HFFc6 (cell line): ENCODE data around the gene NPW. TPM values are rescaled to one million over a fixed set of nuclear protein-coding genes. Genes with fewer than 3 reads are reported as not detected.

Source experiments
- DNase-seq: peaks from one replicate; pipeline ENCODE4 v3.0.0-alpha.2; 2018
- H3K27ac Mint-ChIP-seq: 2 replicates; pipeline ENCODE4 v1.8.0; 2020; ENCODE audit warnings: mild to moderate bottlenecking, mixed read lengths
- H3K27me3 Mint-ChIP-seq: 2 replicates; pipeline ENCODE4 v1.8.0; 2021; ENCODE audit warnings: mild to moderate bottlenecking, moderate library complexity, mixed read lengths; ENCODE audit not compliant: insufficient read depth
- H3K36me3 Mint-ChIP-seq: 2 replicates; pipeline ENCODE4 v1.8.0; 2021; ENCODE audit warnings: low read depth, mixed read lengths
- H3K4me1 Mint-ChIP-seq: 2 replicates; pipeline ENCODE4 v1.8.0; 2020; ENCODE audit warnings: low read depth, mixed read lengths
- H3K4me3 Mint-ChIP-seq: 2 replicates; pipeline ENCODE4 v1.8.0; 2020; ENCODE audit warnings: mild to moderate bottlenecking, moderate library complexity, mixed read lengths
- H3K9me3 Mint-ChIP-seq: 2 replicates; pipeline ENCODE4 v1.8.0; 2020; ENCODE audit warnings: mild to moderate bottlenecking, mixed read lengths
- total RNA-seq, 6 experiments: library from RNA; stranded (reverse); fragmentation: NEBNext Ultra II Directional; extraction: Animal tissue kit (Norgen Biotek cat#: 25700); gene quantifications; 2 replicates in 1 of 6; 3 replicates in 5 of 6; pipeline ENCODE4 v1.2.3, GENCODE V29; 2021
- TF ChIP-seq, protein P1 (sequence below): fragments of 200-600 bp; sonication (generic); IDR thresholded peaks from 2 replicates; pipeline ENCODE4 v1.5.0; 2021; ENCODE audit warnings: antibody characterized with exemption, mild to moderate bottlenecking

NPW gene
- total RNA-seq, 6 experiments from 2014 or later = 0.57 to 2.1 (median 1.4) TPM

DNA sequence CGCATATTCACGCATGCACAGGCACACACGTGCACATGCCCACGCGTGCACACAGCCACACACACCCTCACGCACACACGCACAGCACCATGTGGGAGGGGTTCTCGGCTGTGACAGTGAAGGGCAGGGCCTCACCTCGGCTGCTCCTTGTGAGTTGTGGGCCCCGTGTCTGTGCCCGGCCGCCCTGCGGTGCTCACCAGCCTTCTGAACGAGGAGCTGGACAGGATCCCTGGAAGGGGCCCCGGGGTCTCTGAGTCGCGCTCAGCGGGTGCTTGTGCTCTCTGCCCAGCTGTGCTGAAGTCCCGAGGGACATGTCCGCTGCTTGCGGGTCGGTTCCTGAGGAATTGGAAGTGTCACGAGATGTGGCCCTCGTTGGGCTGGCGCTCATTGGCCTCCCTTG lies 44.3 kb downstream of the NPW start:
- H3K4me1 Mint-ChIP-seq = no peaks in the 10 kb centered on the region

GRCh38 chr16:2064368-2064945 lies 44.9 kb downstream of the NPW start:
- no peaks in the 10 kb centered on the region for H3K4me1 Mint-ChIP-seq
- TF ChIP-seq, protein P1, sequence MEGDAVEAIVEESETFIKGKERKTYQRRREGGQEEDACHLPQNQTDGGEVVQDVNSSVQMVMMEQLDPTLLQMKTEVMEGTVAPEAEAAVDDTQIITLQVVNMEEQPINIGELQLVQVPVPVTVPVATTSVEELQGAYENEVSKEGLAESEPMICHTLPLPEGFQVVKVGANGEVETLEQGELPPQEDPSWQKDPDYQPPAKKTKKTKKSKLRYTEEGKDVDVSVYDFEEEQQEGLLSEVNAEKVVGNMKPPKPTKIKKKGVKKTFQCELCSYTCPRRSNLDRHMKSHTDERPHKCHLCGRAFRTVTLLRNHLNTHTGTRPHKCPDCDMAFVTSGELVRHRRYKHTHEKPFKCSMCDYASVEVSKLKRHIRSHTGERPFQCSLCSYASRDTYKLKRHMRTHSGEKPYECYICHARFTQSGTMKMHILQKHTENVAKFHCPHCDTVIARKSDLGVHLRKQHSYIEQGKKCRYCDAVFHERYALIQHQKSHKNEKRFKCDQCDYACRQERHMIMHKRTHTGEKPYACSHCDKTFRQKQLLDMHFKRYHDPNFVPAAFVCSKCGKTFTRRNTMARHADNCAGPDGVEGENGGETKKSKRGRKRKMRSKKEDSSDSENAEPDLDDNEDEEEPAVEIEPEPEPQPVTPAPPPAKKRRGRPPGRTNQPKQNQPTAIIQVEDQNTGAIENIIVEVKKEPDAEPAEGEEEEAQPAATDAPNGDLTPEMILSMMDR = no peak
- DNase-seq = no peak
- H3K36me3 Mint-ChIP-seq = peaks cover 13% of the 10 kb centered on the region
- no peak overlapping the region for H3K4me3 Mint-ChIP-seq
- H3K27me3 Mint-ChIP-seq = peaks cover 3% of the 10 kb centered on the region
- H3K27ac Mint-ChIP-seq = no peak overlapping the region
- no peaks in the 10 kb centered on the region for H3K9me3 Mint-ChIP-seq

More for the DNA sequence above, 44.3 kb downstream of the NPW start:
- TF ChIP-seq, protein P1 = no peak
- DNase-seq = no peak
- H3K36me3 Mint-ChIP-seq = peaks cover 12% of the 10 kb centered on the region
- no peak overlapping the region for H3K27ac Mint-ChIP-seq
- H3K4me3 Mint-ChIP-seq = no peak overlapping the region
- H3K9me3 Mint-ChIP-seq = no peaks in the 10 kb centered on the region
- H3K27me3 Mint-ChIP-seq = peaks cover 3% of the 10 kb centered on the region

GRCh38 chr16:2066139-2066538 lies 46.6 kb downstream of the NPW start:
- H3K27me3 Mint-ChIP-seq = peaks cover 3% of the 10 kb centered on the region
- peaks cover 18% of the 10 kb centered on the region for H3K36me3 Mint-ChIP-seq
- no peak overlapping the region for H3K27ac Mint-ChIP-seq
- no peak for DNase-seq
- H3K4me1 Mint-ChIP-seq = no peaks in the 10 kb centered on the region
- TF ChIP-seq, protein P1 = no peak
- no peaks in the 10 kb centered on the region for H3K9me3 Mint-ChIP-seq
- H3K4me3 Mint-ChIP-seq = no peak overlapping the region

Other genes starting within 250 kb of the NPW start
- 10 to 100 TPM; 28.2 to 61.0 (median 31.3) TPM for gene NME3, start 248.2 kb upstream of the NPW start, total RNA-seq
- 10 to 100 TPM; 11.4 to 16.1 (median 12.3) TPM for gene EME2, start 247.0 kb upstream of the NPW start, total RNA-seq
- gene MRPS34, start 246.7 kb upstream of the NPW start, total RNA-seq = 100 to 1,000 TPM; 122 to 161 (median 132) TPM
- 10 to 100 TPM; 12.3 to 15.8 (median 13.9) TPM for gene SPSB3, start 237.2 kb upstream of the NPW start, total RNA-seq
- 10 to 100 TPM; 41.5 to 53.8 (median 43.5) TPM for gene NUBP2, start 236.8 kb upstream of the NPW start, total RNA-seq
- not detected for gene IGFALS, start 226.1 kb upstream of the NPW start, total RNA-seq
- gene HAGH, start 193.0 kb upstream of the NPW start, total RNA-seq = 10 to 100 TPM; 34.2 to 55.3 (median 38.7) TPM
- 10 to 100 TPM; 29.4 to 40.7 (median 31.2) TPM for gene FAHD1, start 192.6 kb upstream of the NPW start, total RNA-seq
- not detected for gene MEIOB, start 147.6 kb upstream of the NPW start, total RNA-seq
- gene HS3ST6, start 101.4 kb upstream of the NPW start, total RNA-seq = not detected
- 10 to 100 TPM; 21.0 to 27.4 (median 22.7) TPM for gene MSRB1, start 76.6 kb upstream of the NPW start, total RNA-seq
- gene RPL3L, start 65.1 kb upstream of the NPW start, total RNA-seq = not detected
- gene NDUFB10, start 60.2 kb upstream of the NPW start, total RNA-seq = 100 to 1,000 TPM; 146 to 190 (median 173) TPM
- 1,000 to 10,000 TPM; 2,281 to 2,831 (median 2,477) TPM for gene RPS2, start 55.0 kb upstream of the NPW start, total RNA-seq
- gene RNF151, start 52.9 kb upstream of the NPW start, total RNA-seq = not detected
- gene TBL3, start 47.7 kb upstream of the NPW start, total RNA-seq = 10 to 100 TPM; 42.4 to 47.3 (median 44.1) TPM
- gene NOXO1, start 38.3 kb upstream of the NPW start, total RNA-seq = under 1 TPM in 3 of 6 experiments, not detected in 3; 0.28 to 0.46 (median 0.45) TPM
- 10 to 100 TPM; 28.8 to 45.5 (median 40.2) TPM for gene GFER, start 35.6 kb upstream of the NPW start, total RNA-seq
- 1 to 10 TPM in 5 of 6 experiments, under 1 TPM in 1; 0.96 to 1.4 (median 1.2) TPM for gene SYNGR3, start 29.8 kb upstream of the NPW start, total RNA-seq
- gene ZNF598, start 10.0 kb upstream of the NPW start, total RNA-seq = 10 to 100 TPM; 37.1 to 48.1 (median 40.7) TPM
- gene NHERF2, start 7.1 kb downstream of the NPW start, total RNA-seq = 100 to 1,000 TPM; 140 to 177 (median 152) TPM
- 10 to 100 TPM; 23.7 to 31.5 (median 26.4) TPM for gene NTHL1, start 28.0 kb downstream of the NPW start, total RNA-seq
- gene TSC2, start 28.2 kb downstream of the NPW start, total RNA-seq = 10 to 100 TPM; 72.0 to 88.3 (median 83.2) TPM
- 100 to 1,000 TPM in 1 of 6 experiments, 10 to 100 TPM in 5; 77.9 to 118 (median 82.5) TPM for gene PKD1, start 116.1 kb downstream of the NPW start, total RNA-seq
- 1 to 10 TPM in 1 of 6 experiments, under 1 TPM in 5; 0.31 to 1.2 (median 0.65) TPM for gene RAB26, start 128.8 kb downstream of the NPW start, total RNA-seq
- gene TRAF7, start 136.0 kb downstream of the NPW start, total RNA-seq = 10 to 100 TPM; 81.4 to 88.3 (median 85.3) TPM
- gene CASKIN1, start 176.8 kb downstream of the NPW start, total RNA-seq = under 1 TPM; 0.06 to 0.56 (median 0.11) TPM
- gene MLST8, start 185.7 kb downstream of the NPW start, total RNA-seq = 10 to 100 TPM; 32.7 to 39.4 (median 37.5) TPM
- gene BRICD5, start 191.1 kb downstream of the NPW start, total RNA-seq = 1 to 10 TPM; 1.1 to 2.6 (median 1.8) TPM
- 10 to 100 TPM; 12.8 to 17.8 (median 15.1) TPM for gene PGP, start 195.1 kb downstream of the NPW start, total RNA-seq
- gene E4F1, start 203.8 kb downstream of the NPW start, total RNA-seq = 10 to 100 TPM; 15.8 to 19.8 (median 16.7) TPM
- gene DNASE1L2, start 216.7 kb downstream of the NPW start, total RNA-seq = 1 to 10 TPM in 4 of 6 experiments, under 1 TPM in 2; 0.82 to 1.5 (median 1.1) TPM
- gene ECI1, start 231.8 kb downstream of the NPW start, total RNA-seq = 10 to 100 TPM; 30.3 to 47.8 (median 35.4) TPM
- gene RNPS1, start 248.3 kb downstream of the NPW start, total RNA-seq = 100 to 1,000 TPM; 127 to 163 (median 140) TPM